HT1080 (cell line): Measurements from ENCODE around the gene BCAS1. TPM values are rescaled to one million over a fixed set of nuclear protein-coding genes. Genes with fewer than 3 reads are reported as not detected.
"Not testable (repeated sequence)": the region's sequence is repeated elsewhere in the genome, so short reads cannot be mapped to it uniquely, and the experiment has no call there.

Experiments used
- DNase-seq: peaks from one replicate; pipeline ENCODE4 v3.0.0-alpha.2; 2015; ENCODE audit warnings: low read depth
- total RNA-seq: library from RNA; depleted of rRNA; stranded (reverse); fragments of >200 nt; shearing (Covaris generic); gene quantifications from 2 replicates; pipeline ENCODE4 v1.2.3, GENCODE V29; 2014

BCAS1 gene
- total RNA-seq, 1 experiment from 2014 or later, result 0.06 TPM

GRCh38 chr20:53945478-53945877 lies 124.9 kb downstream of the BCAS1 start:
- no peak for DNase-seq

GRCh38 chr20:53944796-53945195 lies 125.6 kb downstream of the BCAS1 start:
- DNase-seq, result no peak

- no peak for DNase-seq
Measured at GRCh38 chr20:53943522-53944291, 126.7 kb downstream of the BCAS1 start.

GRCh38 chr20:53942973-53943372 lies 127.4 kb downstream of the BCAS1 start:
- DNase-seq, result no peak

- DNase-seq, result no peak
Measured at GRCh38 chr20:53942472-53942816, 128.0 kb downstream of the BCAS1 start.

- DNase-seq, result no peak
Measured at GRCh38 chr20:53941680-53942471, 128.5 kb downstream of the BCAS1 start.

GRCh38 chr20:53940907-53941545 lies 129.4 kb downstream of the BCAS1 start:
- DNase-seq, result peak; percentile 93

GRCh38 chr20:53940360-53940702 lies 130.1 kb downstream of the BCAS1 start:
- no peak for DNase-seq

- peak; percentile 91 for DNase-seq
Measured at GRCh38 chr20:53939572-53940359, 130.6 kb downstream of the BCAS1 start.

- no peak for DNase-seq
Measured at GRCh38 chr20:53939190-53939571, 131.2 kb downstream of the BCAS1 start.

- DNase-seq, result no peak
Measured at GRCh38 chr20:53938739-53939138, 131.7 kb downstream of the BCAS1 start.

GRCh38 chr20:53937929-53938367 lies 132.4 kb downstream of the BCAS1 start:
- no peak for DNase-seq

GRCh38 chr20:53937339-53937741 lies 133.1 kb downstream of the BCAS1 start:
- DNase-seq, result no peak

- no peak for DNase-seq
Measured at GRCh38 chr20:53935344-53936084, 134.9 kb downstream of the BCAS1 start.

GRCh38 chr20:53934421-53935343 lies 135.7 kb downstream of the BCAS1 start:
- peak; percentile 87 for DNase-seq

GRCh38 chr20:53933232-53933846 lies 137.1 kb downstream of the BCAS1 start:
- DNase-seq, result no peak

- DNase-seq, result not testable (repeated sequence)
Measured at GRCh38 chr20:53932655-53933192, 137.7 kb downstream of the BCAS1 start.

- DNase-seq, result no peak
Measured at GRCh38 chr20:53931597-53931996, 138.8 kb downstream of the BCAS1 start.
